Measurements from ENCODE around the gene GRIP2.

DNA sequence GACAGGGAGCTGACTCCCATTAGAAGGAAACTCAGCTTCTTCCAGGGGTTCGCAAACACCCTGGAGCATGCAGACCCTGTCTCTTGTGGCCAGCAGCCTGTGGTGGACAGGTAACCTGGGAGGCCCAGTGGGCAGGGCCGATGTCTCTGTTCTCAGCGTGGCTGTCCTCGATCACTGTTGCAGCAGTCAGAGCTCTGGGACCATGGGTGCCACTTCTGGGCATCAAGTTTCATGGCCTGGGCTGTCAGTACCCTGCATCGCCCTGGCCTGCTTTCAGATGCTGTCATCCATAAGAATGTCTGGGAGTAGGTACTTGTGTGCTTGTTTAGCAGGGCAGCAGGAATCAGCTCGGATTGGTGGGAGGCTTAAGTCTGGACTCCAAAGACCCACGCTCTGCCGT lies 83.3 kb downstream of the GRIP2 start:
- TF ChIP-seq, protein P1, sequence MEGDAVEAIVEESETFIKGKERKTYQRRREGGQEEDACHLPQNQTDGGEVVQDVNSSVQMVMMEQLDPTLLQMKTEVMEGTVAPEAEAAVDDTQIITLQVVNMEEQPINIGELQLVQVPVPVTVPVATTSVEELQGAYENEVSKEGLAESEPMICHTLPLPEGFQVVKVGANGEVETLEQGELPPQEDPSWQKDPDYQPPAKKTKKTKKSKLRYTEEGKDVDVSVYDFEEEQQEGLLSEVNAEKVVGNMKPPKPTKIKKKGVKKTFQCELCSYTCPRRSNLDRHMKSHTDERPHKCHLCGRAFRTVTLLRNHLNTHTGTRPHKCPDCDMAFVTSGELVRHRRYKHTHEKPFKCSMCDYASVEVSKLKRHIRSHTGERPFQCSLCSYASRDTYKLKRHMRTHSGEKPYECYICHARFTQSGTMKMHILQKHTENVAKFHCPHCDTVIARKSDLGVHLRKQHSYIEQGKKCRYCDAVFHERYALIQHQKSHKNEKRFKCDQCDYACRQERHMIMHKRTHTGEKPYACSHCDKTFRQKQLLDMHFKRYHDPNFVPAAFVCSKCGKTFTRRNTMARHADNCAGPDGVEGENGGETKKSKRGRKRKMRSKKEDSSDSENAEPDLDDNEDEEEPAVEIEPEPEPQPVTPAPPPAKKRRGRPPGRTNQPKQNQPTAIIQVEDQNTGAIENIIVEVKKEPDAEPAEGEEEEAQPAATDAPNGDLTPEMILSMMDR (IDR thresholded peaks at IDR 0.05; ENCODE audit: insufficient read depth, low read length, poor library complexity, severe bottlenecking), result no peak
- no peak for TF ChIP-seq EZH2phosphoT487 (conservative IDR thresholded peaks at IDR 0.05; ENCODE audit: low read length)

Data from SU-DHL-6 (cell line).